Measurements from ENCODE around the gene DNAH8.

Gene DNAH8

DNA sequence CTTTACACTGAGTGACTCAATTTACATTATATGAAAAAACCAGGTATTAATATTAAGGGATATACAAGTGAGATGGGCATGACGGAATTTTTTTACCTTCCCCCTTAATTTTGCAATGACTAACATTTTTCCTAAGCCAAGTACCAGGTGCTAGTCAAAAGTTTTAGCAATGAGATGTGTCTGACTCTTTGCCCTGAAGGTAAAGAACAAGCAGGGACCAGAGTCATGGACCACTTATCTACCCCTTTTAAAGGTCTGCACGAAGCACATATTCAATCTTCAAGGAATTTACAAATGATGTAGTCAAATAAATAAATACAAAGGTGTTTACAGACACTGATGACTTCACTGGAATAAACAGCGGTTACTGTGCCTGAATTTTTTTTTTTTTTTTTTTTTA, 13.6 kb upstream of the DNAH8 start:
- in situ Hi-C loops (cut with MboI; ENCODE audit: low sequenced_read_pairs) = no loop called here

DNA sequence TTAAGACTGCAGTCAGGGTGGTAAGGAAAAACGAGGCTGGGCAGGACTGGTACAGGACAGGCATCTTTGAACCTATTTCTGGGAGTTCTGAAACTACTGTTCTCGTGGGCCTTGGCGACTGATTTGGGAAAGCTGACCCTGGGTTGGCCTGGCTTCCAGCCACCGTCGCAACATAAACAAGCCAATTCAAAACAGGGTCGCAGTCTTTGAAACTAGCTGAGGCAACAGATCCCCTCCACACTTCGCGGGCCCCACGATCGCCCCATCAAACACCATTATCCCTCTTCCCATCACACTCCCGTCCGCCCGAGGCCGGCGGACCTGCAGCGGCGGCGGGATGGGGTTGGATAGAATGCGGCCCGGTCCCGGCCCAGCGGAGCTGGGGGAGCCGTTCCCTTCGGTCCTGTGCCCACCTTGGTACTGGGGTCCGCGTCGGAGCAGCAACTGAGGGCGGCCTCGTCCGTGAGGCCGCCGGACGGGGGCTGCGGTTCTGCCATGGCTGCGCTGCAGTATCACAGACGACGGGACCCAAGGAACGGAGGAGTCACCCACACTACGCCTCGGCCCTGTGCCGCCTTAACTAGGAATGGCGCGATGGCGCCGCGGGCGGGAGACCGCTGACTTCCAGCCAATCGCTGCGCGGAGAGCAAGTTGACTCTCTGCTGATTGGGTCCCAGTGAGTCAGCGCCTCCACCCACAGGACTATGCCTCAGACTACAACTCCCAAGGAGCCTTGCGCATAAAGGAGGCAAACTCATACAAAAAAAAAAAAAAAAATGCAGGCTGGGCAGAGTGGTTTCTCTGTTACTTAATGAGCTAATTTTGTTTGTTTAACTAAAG, 12.3 kb upstream of the DNAH8 start, which contains the start of gene GLO1:
GLO1 (minus strand) TSS at position 588 of the 840 bp plus-strand sequence; CDS start at position 497, 91 bp downstream.
- in situ Hi-C loops (cut with MboI; ENCODE audit: low sequenced_read_pairs) = no loop called here

DNA sequence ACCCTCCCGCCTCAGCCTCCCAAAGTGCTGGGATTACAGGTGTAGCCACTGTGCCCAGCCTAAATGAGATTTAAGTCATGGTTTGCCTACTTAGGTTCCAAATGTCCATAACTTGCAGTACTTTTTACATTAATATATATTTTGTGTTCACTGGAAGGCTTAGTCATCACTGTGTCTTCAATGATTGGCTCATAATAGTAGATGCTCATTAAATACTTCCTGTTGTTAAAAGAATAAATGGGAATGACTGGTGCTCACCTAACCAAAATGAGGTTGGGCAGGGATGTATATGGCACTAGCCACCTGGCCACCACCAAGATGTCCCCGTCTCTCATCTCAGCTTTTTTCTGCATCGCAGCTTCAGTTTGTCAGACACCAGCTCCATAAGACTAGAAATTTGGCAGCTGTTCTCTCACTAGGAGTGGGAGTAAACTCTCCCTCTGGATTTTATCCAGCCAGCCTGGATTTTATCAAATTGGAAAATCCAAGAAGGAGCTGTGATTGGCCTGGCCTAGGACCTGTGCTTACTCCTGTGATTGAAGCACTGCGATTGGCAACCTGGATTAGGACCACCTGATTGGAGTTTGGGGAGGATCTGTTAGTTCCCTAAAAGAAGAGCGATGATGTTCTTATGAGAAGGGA, 11.0 kb upstream of the DNAH8 start:
- in situ Hi-C loops (cut with MboI; ENCODE audit: low sequenced_read_pairs) = no loop called here

DNA sequence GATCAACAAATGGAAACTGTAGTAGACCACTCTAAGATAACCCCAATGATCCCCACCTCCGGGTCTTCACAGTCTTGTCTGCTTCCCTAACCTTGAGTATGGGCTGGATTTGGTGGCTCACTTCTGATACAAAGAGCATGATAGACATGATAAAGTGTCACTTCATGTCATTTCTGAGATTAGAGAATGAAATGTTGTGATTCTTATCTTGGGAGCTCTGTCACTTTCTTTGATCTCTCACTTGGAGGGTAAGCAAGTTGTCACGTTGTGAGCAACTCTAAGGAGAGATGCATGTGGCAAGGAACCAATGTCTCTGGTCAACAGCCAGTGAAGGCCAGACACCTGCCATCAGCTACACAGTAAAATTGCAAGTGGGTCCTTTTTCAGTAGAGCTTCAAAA, 9.2 kb upstream of the DNAH8 start:
- in situ Hi-C loops (cut with MboI; ENCODE audit: low sequenced_read_pairs) = no loop called here

DNA sequence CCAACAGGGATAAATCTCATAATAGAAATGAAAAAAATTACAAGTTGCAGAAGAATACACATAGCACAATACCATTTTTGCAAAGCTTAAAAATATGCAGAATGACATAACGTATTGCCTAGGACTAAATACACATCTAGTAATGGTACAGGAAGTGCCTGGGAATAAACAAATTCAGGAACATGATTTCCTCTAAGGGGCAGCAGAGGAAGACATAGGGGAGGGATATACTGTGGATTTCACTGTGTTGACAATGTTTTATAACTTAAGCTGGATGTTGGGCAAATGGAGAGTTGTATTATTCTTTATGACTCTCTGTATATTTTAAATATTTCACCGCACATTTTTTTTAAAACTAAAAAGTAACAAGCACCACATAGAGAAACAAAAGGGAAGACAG, 6.6 kb upstream of the DNAH8 start:
- in situ Hi-C loops (cut with MboI; ENCODE audit: low sequenced_read_pairs) = no loop called here

DNA sequence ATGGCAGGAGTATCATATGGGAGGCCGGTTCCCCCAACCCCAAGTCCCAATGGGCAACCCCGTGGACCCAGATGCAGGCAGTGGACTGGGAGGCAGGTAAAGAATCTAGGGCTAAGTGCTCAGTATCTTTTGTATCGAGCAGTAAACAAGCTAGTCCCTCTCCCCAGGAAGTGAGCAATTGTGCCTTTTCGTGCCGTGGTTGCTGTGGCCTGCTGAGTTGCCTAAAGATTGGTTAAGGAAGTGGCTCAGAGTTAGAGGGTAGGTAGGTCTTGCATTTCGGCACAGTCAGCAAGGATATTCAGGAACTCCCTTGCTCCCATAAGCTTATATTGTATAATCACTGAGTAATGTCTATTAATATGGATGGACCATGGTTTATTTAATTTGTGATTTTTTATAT, 1.3 kb upstream of the DNAH8 start:
- in situ Hi-C loops (cut with MboI; ENCODE audit: low sequenced_read_pairs) = no loop called here

DNA sequence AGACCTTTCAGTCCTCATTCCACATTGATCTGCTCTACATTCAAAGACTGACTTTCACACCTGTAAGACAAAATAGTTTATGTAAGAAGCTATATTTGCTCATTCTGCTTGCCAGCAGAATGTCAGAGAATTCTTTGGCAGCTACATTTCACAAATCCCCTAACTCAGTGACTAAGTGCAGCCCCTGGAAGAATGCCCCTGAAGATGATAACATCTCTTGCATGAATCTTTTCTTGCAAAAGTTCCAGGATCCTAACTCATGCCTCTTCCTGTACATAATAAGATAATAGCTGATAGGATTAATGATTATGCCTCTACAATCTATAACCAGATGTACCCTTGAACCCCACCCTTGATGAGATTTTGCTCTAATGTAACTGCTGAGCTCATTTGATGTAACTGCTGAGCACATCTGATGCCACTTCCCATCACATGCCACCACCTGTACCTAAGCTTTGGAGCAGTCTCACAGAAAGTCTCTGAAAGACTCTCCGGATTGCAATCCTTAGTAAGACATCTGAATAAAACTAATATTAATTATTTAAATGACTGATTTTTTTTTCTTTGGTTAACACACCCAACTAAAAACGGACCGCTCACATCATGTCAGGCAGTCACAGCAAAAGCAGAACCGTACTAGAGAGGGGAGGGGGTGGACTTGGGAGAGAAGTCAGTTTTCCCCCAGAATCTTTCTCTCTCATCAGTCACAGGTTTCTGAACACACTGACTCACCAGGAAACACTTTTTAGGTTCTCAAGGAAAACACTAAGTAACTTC, 684 bp upstream of the DNAH8 start:
- in situ Hi-C loops (cut with MboI; ENCODE audit: low sequenced_read_pairs) = no loop called here

DNA sequence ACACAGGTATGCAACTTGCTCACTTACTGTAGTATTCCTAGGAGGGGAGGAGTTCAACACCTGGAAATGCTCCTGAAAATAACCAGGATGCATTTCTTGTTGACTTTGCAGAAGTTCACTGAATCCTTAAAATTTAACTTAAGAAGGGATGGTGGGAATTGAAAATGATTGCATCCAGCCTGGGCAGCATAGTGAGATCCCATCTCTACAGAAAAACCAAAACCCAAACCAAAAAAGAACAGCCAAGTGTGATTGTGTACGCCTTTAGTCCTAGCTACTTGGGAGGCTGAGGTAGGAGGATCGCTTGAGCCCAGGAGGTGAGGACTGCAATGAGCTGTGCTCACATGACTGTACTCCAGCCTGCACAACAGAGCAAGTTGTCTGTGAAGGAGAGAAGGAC, 1.7 kb downstream of the DNAH8 start:
- in situ Hi-C loops (cut with MboI; ENCODE audit: low sequenced_read_pairs) = no loop called here

DNA sequence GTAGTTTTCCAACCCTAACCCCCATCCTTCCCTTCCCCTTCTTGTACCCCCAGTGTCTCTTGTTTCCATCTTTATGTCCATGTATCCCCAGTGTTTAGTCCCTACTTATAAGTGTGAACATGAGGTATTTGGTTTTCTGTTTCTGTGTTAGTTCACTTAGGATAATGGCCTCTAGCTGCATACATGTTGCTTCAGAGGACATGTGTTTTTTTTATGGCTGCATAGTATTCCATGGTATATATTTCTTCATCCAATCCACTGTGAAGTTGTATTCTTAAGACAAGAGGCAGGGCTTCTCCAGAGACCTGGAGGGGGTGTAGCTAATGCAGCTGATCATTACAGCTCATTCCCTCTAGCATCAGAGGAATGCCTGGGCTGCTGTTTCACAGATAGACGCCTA, 4.2 kb downstream of the DNAH8 start:
- in situ Hi-C loops (cut with MboI; ENCODE audit: low sequenced_read_pairs) = no loop called here

DNA sequence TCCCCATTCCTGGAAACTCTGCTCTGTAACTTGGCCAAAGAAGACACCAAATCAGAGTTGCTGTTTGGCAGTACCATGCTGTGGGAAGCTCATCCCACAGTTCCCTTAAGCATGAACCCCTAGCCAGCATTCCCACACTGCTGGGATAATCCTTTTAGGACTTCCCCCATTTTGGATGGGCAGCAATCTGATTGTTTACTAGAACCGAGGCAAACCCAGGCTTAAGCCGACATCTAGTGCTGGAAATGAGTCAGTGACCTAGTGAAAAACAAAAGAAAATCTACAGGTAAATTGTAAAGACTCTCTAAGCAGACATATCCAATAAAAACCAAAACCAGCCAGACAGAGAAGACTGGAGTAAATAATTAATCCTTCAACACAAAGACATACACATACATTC, 5.2 kb downstream of the DNAH8 start:
- in situ Hi-C loops (cut with MboI; ENCODE audit: low sequenced_read_pairs) = no loop called here

DNA sequence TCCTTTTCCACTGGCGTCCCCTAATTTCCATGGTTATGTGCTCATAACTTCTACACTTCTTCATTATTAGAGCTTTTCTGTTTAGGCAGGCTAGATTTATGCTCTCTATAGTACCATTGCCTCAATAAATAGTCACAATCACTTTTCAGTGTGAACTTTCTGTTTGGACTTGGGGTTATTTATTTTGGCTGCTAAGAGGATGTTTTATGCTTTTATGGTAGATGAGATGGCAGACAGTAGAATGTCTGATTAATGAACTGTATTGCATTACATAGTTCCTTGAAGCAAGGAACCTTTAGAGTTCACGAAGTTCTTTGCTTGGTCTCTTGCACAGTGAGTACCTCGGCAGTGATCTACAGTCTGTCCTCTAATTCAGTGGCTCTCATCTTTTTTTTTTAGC, 6.9 kb downstream of the DNAH8 start:
- in situ Hi-C loops (cut with MboI; ENCODE audit: low sequenced_read_pairs) = no loop called here

DNA sequence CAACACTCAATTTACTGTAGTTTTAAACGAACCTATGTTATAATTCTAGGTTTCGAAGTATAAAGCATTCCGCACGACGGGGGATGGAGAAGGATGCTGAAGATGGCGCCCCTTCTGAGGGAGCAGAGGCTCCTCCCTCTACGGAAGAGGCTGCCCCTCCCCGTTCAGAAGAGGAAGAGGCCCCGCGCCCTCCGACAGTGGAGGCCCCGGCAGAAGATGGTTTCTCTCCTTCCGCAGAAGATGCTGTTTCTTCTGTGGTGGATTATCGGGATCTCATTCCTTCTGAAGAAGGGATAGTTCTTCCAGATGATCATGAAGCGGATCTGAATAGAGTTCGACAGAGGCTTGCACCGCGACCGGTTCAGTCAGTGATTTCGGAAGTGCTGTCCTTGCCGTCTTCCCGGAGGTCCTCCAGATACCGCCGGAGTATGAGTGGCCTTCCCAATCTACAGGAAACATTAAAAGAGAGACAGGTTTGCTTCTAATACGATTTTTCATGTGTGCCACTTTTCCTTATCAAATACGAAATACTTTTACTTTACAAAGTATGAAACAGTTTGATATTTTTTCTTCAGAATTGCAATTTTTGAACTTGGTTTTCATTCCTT, 7.7 kb downstream of the DNAH8 start:
- in situ Hi-C loops (cut with MboI; ENCODE audit: low sequenced_read_pairs) = no loop called here

DNA sequence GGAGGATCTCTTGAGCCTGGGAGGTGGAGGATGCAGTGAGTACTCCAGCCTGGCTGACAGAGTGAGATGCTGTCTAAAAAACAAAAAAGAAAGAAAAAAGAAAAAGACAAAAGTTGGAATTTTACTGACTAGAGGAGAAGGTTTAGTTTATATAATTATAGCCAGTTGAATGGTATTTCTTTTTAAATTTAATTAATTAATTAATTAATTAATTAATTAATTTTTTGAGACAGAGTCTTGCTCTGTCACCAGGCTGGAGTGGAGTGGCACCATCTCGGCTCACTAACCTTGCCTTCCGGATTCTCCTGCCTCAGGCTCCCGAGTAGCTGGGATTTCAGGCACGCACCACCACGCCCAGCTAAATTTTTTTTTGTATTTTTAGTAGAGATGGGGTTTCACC, 8.7 kb downstream of the DNAH8 start:
- in situ Hi-C loops (cut with MboI; ENCODE audit: low sequenced_read_pairs) = no loop called here

DNA sequence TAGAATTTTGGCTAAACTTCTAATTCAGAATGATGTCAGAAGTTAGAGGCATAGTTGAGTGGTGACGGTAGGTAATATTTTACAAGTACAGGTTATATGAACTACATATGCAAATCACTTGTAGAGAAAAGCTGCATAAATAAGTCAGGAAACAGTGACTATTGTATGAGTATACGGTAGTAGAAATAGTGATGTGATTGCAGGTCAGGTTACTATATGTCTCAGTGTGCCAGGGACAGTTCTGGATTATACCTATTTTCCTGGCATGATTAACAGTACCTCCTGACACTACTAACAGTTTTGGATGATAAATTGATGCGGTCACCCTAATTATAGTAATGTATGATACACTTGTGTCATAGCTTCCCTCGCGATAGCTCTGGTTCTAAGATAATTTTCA, 9.2 kb downstream of the DNAH8 start:
- in situ Hi-C loops (cut with MboI; ENCODE audit: low sequenced_read_pairs) = no loop called here

DNA sequence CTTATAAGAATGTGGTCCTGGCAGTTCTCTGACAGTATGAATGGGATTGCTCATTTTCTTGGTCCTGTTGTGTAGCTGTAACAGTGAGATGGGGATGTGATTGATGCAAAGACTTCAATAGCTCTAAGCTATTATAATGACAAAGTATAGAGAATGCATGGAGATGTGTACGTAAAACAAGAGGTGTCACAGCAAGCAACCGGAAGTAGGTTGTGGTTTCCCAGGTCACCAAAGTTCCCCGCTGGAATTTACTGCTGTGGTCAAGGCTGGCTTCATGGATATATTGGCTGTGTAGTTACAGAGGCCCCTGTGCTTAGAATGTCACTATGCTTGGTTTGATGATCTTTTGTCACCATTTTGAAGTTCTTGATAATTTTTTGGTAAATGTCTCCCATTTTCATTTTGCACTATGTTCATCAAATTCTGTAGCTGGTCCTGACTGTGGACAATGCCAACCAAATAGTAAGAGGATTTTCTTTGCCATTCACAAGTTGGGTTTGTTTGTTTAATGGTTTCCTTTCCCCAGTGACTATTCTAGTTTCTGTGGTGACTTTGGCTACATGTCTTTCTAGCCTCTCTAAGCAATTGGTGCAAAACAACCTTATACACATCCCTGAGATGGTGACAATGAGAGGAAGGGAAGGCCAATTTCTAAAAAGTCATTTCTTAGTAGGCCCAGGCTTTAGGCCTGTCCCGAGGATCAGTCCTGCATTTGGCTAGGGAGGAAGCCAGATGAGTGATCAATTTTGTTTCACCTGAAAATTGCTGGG, 10.5 kb downstream of the DNAH8 start:
- in situ Hi-C loops (cut with MboI; ENCODE audit: low sequenced_read_pairs) = no loop called here

DNA sequence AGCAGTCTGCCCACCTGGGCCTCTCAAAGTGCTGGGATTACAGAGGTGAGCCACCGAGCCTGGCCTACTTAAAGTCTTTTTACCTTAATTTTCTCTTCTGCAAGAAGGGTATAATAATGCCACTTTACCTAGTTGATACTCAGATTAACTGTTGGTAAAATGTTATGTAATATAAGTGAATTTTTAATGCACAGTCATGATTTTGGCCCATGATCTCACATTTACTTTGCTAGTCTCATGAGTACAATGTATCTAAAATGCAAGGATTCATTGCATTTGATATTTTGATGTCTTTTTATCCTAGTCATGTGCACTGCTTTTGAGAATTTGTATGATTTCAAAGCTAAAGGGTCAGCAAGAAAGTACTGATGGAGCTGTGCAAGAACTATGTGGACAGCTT, 13.1 kb downstream of the DNAH8 start:
- in situ Hi-C loops (cut with MboI; ENCODE audit: low sequenced_read_pairs) = no loop called here

DNA sequence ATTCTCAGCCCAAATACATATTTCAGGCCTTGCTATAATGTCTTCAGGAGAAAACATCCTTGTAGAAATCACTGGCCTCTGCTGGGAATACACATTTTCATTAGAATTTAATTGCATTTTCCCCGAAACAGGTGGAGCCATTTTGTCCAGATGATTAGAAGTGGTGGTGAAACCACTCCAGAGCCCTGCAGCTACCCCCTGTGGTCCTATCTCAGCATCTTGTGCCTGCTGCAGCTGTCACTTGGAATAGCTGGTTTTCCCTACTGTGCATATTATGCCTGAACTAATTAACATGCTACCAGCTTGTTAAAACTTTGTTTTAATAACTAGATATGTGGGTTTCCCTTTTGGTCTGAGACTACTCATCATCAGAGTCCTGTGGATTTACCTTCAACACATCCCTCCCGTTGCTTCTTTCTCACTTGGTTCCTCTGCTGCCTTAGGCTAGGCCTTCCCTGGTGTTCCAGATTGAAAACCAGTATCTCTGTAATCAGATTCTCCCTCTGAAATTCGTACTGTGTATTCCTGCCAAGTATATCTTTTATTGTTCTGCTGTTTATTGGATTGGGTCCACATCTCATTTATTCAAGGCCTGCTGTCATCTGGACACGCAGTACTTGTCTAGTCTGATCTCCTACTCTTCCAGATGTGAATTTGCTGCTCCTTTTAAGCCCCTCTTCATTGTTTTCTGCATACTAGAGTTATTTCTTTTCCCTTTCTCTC, 15.2 kb downstream of the DNAH8 start:
- in situ Hi-C loops (cut with MboI; ENCODE audit: low sequenced_read_pairs) = no loop called here

DNA sequence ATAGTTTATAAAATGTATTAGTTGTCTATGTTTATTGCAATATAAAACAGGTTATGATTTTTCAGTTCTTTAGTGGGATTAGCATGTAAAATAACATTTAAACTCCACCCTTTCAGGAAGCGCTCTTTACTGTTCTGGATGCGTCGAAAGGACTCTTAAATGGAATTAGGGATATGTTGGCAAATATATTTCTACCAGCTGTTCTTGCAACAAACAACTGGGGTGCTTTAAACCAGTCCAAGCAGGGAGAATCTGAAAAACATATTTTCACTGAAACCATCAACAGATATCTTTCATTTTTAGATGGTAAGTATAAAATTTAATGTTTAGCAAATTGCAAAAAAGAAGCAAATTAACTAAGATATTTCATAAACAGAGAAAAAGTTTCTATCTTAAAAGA, 21.8 kb downstream of the DNAH8 start:
- in situ Hi-C loops (cut with MboI; ENCODE audit: low sequenced_read_pairs) = no loop called here

DNA sequence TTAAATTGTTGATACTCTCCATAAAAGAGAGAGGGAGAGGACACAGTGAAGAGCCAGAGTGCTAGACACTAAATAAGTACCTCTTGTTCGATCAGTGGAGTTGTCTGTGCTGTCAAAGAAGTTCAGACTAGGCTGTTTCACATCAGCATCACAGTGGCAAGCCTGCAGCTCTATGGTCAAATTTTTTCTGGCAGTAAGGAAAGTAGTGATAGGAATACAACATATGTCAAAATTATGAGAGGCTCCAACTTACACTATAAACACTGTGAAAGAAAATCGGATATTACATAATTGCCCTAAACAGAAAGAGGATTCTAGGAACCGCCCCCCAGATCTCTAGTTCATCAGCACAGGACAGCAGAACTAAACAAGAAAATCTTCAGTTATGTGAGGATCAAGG, 23.1 kb downstream of the DNAH8 start:
- in situ Hi-C loops (cut with MboI; ENCODE audit: low sequenced_read_pairs) = no loop called here

DNA sequence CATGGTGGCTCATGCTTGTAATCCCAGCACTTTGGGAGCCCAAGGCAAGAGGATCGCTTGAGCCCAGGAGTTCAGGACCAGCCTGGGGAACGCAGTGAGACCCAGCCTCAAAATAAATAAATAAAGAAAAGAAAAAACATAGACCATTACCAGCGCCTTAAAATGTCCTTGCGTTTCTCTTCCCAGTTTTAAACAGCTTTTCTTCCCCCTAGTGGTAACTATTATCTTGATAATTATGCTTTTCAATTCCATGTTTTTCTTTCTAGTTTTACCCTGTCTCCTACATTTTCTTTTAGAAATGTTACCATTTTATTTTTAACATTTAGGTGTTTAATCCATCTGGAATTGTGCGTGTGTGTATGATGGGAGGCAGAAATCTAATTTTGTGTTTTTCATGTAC, 24.4 kb downstream of the DNAH8 start:
- in situ Hi-C loops (cut with MboI; ENCODE audit: low sequenced_read_pairs) = no loop called here
